ENCODE measurements around the gene CCDC14. TPM values are rescaled to one million over a fixed set of nuclear protein-coding genes. Genes with fewer than 3 reads are reported as not detected.
"Not testable (repeated sequence)": the region's sequence is repeated elsewhere in the genome, so short reads cannot be mapped to it uniquely, and the experiment has no call there.

The CCDC14 gene
- polyA plus RNA-seq, 1 donor from 2014 or later: 266 TPM

GRCh38 chr3:123979525-123980501, 18.8 kb upstream of the CCDC14 start:
- H3K27ac ChIP-seq (ENCODE audit: low read length); H3K27me3 ChIP-seq (ENCODE audit: insufficient read depth, low read depth, low read length); H3K9me2 ChIP-seq (ENCODE audit: insufficient read depth, low read length); H3K9ac ChIP-seq (ENCODE audit: low read length); H2AFZ ChIP-seq (ENCODE audit: low read depth, low read length); H3F3A ChIP-seq (ENCODE audit: insufficient read depth, low read length, poor library complexity, severe bottlenecking); H3K36me3 ChIP-seq (ENCODE audit: insufficient read depth, low read length); H4K20me1 ChIP-seq (ENCODE audit: insufficient read depth); H3K9me3 ChIP-seq (ENCODE audit: low read length); H3K79me2 ChIP-seq (replicated peaks; ENCODE audit: insufficient read depth, low read length); H3K4me2 ChIP-seq (ENCODE audit: low read length): not testable (repeated sequence)
- peak overlapping the region; percentile 25 for H3K4me3 ChIP-seq (ENCODE audit: low read length)
- TF ChIP-seq SMC3 (conservative IDR thresholded peaks at IDR 0.05; ENCODE audit: poor library complexity): peak; percentile 56
- TF ChIP-seq CTCF (IDR thresholded peaks at IDR 0.05; ENCODE audit: poor library complexity, severe bottlenecking): peak; percentile 68

GRCh38 chr3:123976904-123977303, 15.9 kb upstream of the CCDC14 start:
- H3K9ac ChIP-seq (ENCODE audit: low read length); H3K9me3 ChIP-seq (ENCODE audit: low read length); H3K79me2 ChIP-seq (replicated peaks; ENCODE audit: insufficient read depth, low read length); H3K4me2 ChIP-seq (ENCODE audit: low read length); H3K36me3 ChIP-seq (ENCODE audit: insufficient read depth, low read length); H3K4me3 ChIP-seq (ENCODE audit: low read length); H3F3A ChIP-seq (ENCODE audit: insufficient read depth, low read length, poor library complexity, severe bottlenecking); H3K27ac ChIP-seq (ENCODE audit: low read length); H4K20me1 ChIP-seq (ENCODE audit: insufficient read depth); H3K9me2 ChIP-seq (ENCODE audit: insufficient read depth, low read length); H3K27me3 ChIP-seq (ENCODE audit: insufficient read depth, low read depth, low read length); H2AFZ ChIP-seq (ENCODE audit: low read depth, low read length): not testable (repeated sequence)

- not testable (repeated sequence) for H3K36me3 ChIP-seq (ENCODE audit: insufficient read depth, low read length); H3K27ac ChIP-seq (ENCODE audit: low read length); H3K9ac ChIP-seq (ENCODE audit: low read length); H3K79me2 ChIP-seq (replicated peaks; ENCODE audit: insufficient read depth, low read length); H3K9me2 ChIP-seq (ENCODE audit: insufficient read depth, low read length); H2AFZ ChIP-seq (ENCODE audit: low read depth, low read length); H3F3A ChIP-seq (ENCODE audit: insufficient read depth, low read length, poor library complexity, severe bottlenecking); H4K20me1 ChIP-seq (ENCODE audit: insufficient read depth); H3K9me3 ChIP-seq (ENCODE audit: low read length); H3K4me3 ChIP-seq (ENCODE audit: low read length); H3K4me2 ChIP-seq (ENCODE audit: low read length); H3K27me3 ChIP-seq (ENCODE audit: insufficient read depth, low read depth, low read length)
Measured at GRCh38 chr3:123976181-123976898, 15.3 kb upstream of the CCDC14 start.

- H3K9ac ChIP-seq (ENCODE audit: low read length); H2AFZ ChIP-seq (ENCODE audit: low read depth, low read length); H3K27me3 ChIP-seq (ENCODE audit: insufficient read depth, low read depth, low read length); H3K27ac ChIP-seq (ENCODE audit: low read length); H3K9me3 ChIP-seq (ENCODE audit: low read length); H3K9me2 ChIP-seq (ENCODE audit: insufficient read depth, low read length); H3K79me2 ChIP-seq (replicated peaks; ENCODE audit: insufficient read depth, low read length); H4K20me1 ChIP-seq (ENCODE audit: insufficient read depth); H3K4me2 ChIP-seq (ENCODE audit: low read length); H3K36me3 ChIP-seq (ENCODE audit: insufficient read depth, low read length); H3K4me3 ChIP-seq (ENCODE audit: low read length); H3F3A ChIP-seq (ENCODE audit: insufficient read depth, low read length, poor library complexity, severe bottlenecking): not testable (repeated sequence)
Measured at GRCh38 chr3:123975030-123975429, 14.0 kb upstream of the CCDC14 start.
